HepG2 (cell line): Measurements from ENCODE around the gene TRIM66. TPM values are rescaled to one million over a fixed set of nuclear protein-coding genes. Genes with fewer than 3 reads are reported as not detected.
"Not testable (repeated sequence)": the region's sequence is repeated elsewhere in the genome, so short reads cannot be mapped to it uniquely, and the experiment has no call there.

ENCODE experiments used
- ATAC-seq: fragments of 200-7000 bp; cut with Tn5 transposase; 3 replicates; pipeline ENCODE4 v1.9.1; 2020; ENCODE audit warnings: mild to moderate bottlenecking, moderate library complexity
- BruUV-seq: library from RNA; stranded (reverse); fragments of 400-500 nt; replicated peaks from 2 replicates; lab custom pipeline; 2021; lab: Mats Ljungman, UMichigan
- CTCF ChIA-PET: fragments of 300-600 bp; formaldehyde crosslinking; extraction: SDS; loops from one replicate; lab custom pipeline; 2021; ENCODE audit warnings: low total read pairs, inconsistent platforms, low intra/inter-chr PET ratio; lab: Yijun Ruan, JAX
- POLR2A ChIA-PET: fragments of 350-600 bp; sonication (Branson Sonifier 250); formaldehyde crosslinking; loops from one replicate; lab custom pipeline; 2020; ENCODE audit warnings: antibody characterized with exemption, inconsistent platforms; lab: Yijun Ruan, JAX
- DNase-seq: peaks from one replicate; pipeline ENCODE4 v3.0.0-alpha.2; 2015; ENCODE audit warnings: low spot score
- FAIRE-seq: peaks from 3 replicates; lab custom pipeline; 2011; peaks lifted over from hg19 to GRCh38; lab: Jason Lieb, UNC
- H2AFZ ChIP-seq: one replicate; pipeline ENCODE4 v1.6.1; 2011; ENCODE audit warnings: low read length, inconsistent platforms
- H3K27ac ChIP-seq: fragments of 300-600 bp; 3 replicates; pipeline ENCODE4 v1.8.0; 2011; ENCODE audit warnings: mixed run types, mild to moderate bottlenecking, mixed read lengths, low read length, inconsistent platforms; ENCODE audit not compliant: insufficient read depth; ENCODE audit errors: extremely low read length
- H3K27me3 ChIP-seq, 2 experiments: fragments of 200-600 bp in 1 of 2; 2 replicates in 1 of 2; 3 replicates in 1 of 2; pipeline versions ENCODE4 v1.6.0 to v1.8.0; 2011; ENCODE audit warnings: low read length in 2 of 2, mild to moderate bottlenecking in 2 of 2, moderate library complexity in 2 of 2, inconsistent platforms in 1 of 2; ENCODE audit not compliant: insufficient read depth in 2 of 2, control insufficient read depth in 1 of 2
- H3K36me3 ChIP-seq, 2 experiments: fragments of 200-600 bp in 1 of 2; replicated peaks in 1 of 2; 2 replicates in 1 of 2; 3 replicates in 1 of 2; pipeline versions ENCODE4 v1.5.1 to v1.8.0; 2011; ENCODE audit warnings: low read length in 2 of 2, inconsistent platforms in 1 of 2; ENCODE audit not compliant: insufficient read depth in 2 of 2, control insufficient read depth in 1 of 2
- H3K4me1 ChIP-seq: 2 replicates; pipeline ENCODE4 v1.5.1; 2012; ENCODE audit warnings: low read length, inconsistent platforms; ENCODE audit not compliant: insufficient read depth
- H3K4me2 ChIP-seq: 2 replicates; pipeline ENCODE4 v1.6.0; 2011; ENCODE audit warnings: low read depth, low read length, inconsistent platforms
- H3K4me3 ChIP-seq, 3 experiments: fragments of 200-600 bp in 1 of 3; sonication (generic), shearing (Covaris generic) in 1 of 3; replicated peaks in 1 of 3; 2 replicates each; pipeline ENCODE4 v1.5.1; 2011 to 2016; ENCODE audit warnings: low read length in 3 of 3, inconsistent platforms in 2 of 3, low read depth in 2 of 3, mild to moderate bottlenecking in 2 of 3, control low read depth in 1 of 3, mixed read lengths in 1 of 3; ENCODE audit not compliant: insufficient read depth in 1 of 3
- H3K79me2 ChIP-seq: one replicate; pipeline ENCODE4 v1.6.1; 2011; ENCODE audit warnings: low read length, inconsistent platforms; ENCODE audit not compliant: insufficient read depth
- H3K9ac ChIP-seq: 2 replicates; pipeline ENCODE4 v1.6.0; 2011; ENCODE audit warnings: mild to moderate bottlenecking, low read depth, low read length, inconsistent platforms; ENCODE audit not compliant: insufficient read depth
- H3K9me3 ChIP-seq: 2 replicates; pipeline ENCODE4 v1.5.1; 2012; ENCODE audit warnings: mild to moderate bottlenecking, low read length
- H4K20me1 ChIP-seq: 2 replicates; pipeline ENCODE4 v1.6.0; 2011; ENCODE audit warnings: inconsistent platforms, mild to moderate bottlenecking, low read length, moderate library complexity; ENCODE audit not compliant: insufficient read depth
- FOSL1 ChIP-seq: sonication (generic); formaldehyde crosslinking; IDR thresholded peaks from 2 replicates; pipeline ENCODE4 v1.9.0; 2021; ENCODE audit warnings: missing genetic modification reagents, borderline replicate concordance
- HNF4A ChIP-seq: sonication (generic); formaldehyde crosslinking; IDR thresholded peaks from 2 replicates; pipeline ENCODE4 v1.4.0; 2020; ENCODE audit warnings: missing genetic modification reagents
- KDM2A ChIP-seq: sonication (generic); formaldehyde crosslinking; IDR thresholded peaks from 2 replicates; pipeline ENCODE4 v1.4.0; 2020; ENCODE audit warnings: low read depth, missing genetic modification reagents, borderline replicate concordance
- NFE2 ChIP-seq: sonication (generic); formaldehyde crosslinking; IDR thresholded peaks from 2 replicates; pipeline ENCODE4 v1.4.0; 2020; ENCODE audit warnings: missing genetic modification reagents
- NFKBIZ ChIP-seq: IDR thresholded peaks from 2 replicates; pipeline ENCODE4 v1.6.1; 2018; ENCODE audit warnings: missing genetic modification reagents, missing compliant biosample characterization
- SP1 ChIP-seq, 2 experiments: fragments of 450-650 bp in 1 of 2; sonication (generic) in 1 of 2; formaldehyde crosslinking in 1 of 2; IDR thresholded peaks; 2 replicates each; pipeline versions ENCODE4 v1.4.0 to v1.6.1; 2016 to 2020; ENCODE audit warnings: missing genetic modification reagents in 1 of 2
- XRCC5 ChIP-seq: fragments of 200-400 bp; formaldehyde crosslinking; optimal IDR thresholded peaks from 2 replicates; pipeline ENCODE3; 2017; ENCODE audit warnings: mild to moderate bottlenecking, low read length
- ZFP1 ChIP-seq: IDR thresholded peaks from 2 replicates; pipeline ENCODE4 v1.6.1; 2016
- ZNF350 ChIP-seq: sonication (generic); formaldehyde crosslinking; IDR thresholded peaks from 2 replicates; pipeline ENCODE4 v1.4.0; 2020; ENCODE audit warnings: mild to moderate bottlenecking, low read depth, missing genetic modification reagents, borderline replicate concordance
- WGBS: methylation state at CpG from one replicate; pipeline ENCODE4 v1.1.6; 2017; ENCODE audit warnings: low lambda C conversion rate; 5-methylcytosine and 5-hydroxymethylcytosine counted together
- in situ Hi-C: cut with HindIII; loops from 2 replicates; pipeline ENCODE4 v1.10.0; 2017; ENCODE audit warnings: low pct_unique_long_range_greater_than_20kb; ENCODE audit not compliant: extremely low pct_ligation_motif_present
- intact Hi-C: fragments of 100-400 bp; cut with micrococcal nuclease; formaldehyde crosslinking; loops from one replicate; pipeline ENCODE4 v1.10.0; 2022; ENCODE audit not compliant: unreplicated experiment
- polyA plus RNA-seq, 8 experiments: library from polyadenylated mRNA; depleted of rRNA in 3 of 8; stranded (reverse) in 7 of 8; unstranded in 1 of 8; fragments of >200 nt; fragmentation: Illumina TruSeq in 4 of 8; extraction: Trizol in 4 of 8; gene quantifications; 2 replicates each; pipeline versions ENCODE4 v1.2.1 to v1.2.3, GENCODE V29; 2011 to 2016; ENCODE audit warnings: low read depth in 4 of 8, missing spikeins in 1 of 8, mixed read lengths in 1 of 8; ENCODE audit not compliant: insufficient read depth in 1 of 8
- total RNA-seq, 5 experiments: library from RNA; depleted of rRNA; stranded (reverse); fragments of >200 nt; fragmentation: Illumina TruSeq; extraction: Trizol; gene quantifications; 2 replicates each; pipeline ENCODE4 v1.2.3, GENCODE V29; 2016; ENCODE audit warnings: low read depth in 1 of 5
- TF ChIP-seq, protein P1 (sequence below): sonication (generic); formaldehyde crosslinking; IDR thresholded peaks from 2 replicates; pipeline ENCODE4 v1.4.0; 2020; ENCODE audit warnings: missing genetic modification reagents
- TF ChIP-seq, protein P2 (sequence below): sonication (generic); formaldehyde crosslinking; conservative IDR thresholded peaks from 2 replicates; pipeline ENCODE4 v1.4.0; 2020; ENCODE audit warnings: missing genetic modification reagents

The TRIM66 gene
- total and polyA plus RNA-seq, 2 of the 13 experiments (the other 11 are each of a cell fraction or from before 2014, with no cell fraction given), result 4.9 to 6.1 TPM

DNA sequence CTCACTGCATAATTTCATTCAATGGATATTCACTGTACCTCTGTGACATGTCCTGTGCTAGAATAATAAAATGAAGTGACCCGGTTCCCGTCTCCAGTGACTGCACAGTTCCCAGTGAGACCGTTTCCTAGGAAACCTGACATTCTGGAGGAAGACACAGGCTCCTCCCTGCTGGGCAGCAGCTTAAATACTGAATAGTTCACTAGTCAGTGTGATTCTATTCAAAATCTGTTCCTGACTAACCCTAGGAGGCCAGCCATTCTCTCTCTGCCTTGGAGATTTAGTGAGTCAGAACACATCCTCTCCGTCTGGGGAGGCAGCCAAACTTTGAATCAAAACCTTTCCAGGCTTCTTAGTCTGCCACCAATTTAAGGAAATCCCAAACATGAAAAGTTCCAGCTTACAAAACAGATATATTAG, 11.3 kb downstream of the TRIM66 start:
- DNase-seq, result no peak
- intact Hi-C loops (no loop called here), in situ Hi-C loops (no loop called here)
- no peaks in the 10 kb centered on the region for H3K9me3 ChIP-seq
- no peak overlapping the region for H3K27ac ChIP-seq
- POLR2A ChIA-PET, result no interaction called here
- H3K27me3 ChIP-seq, result no peaks in the 10 kb centered on the region
- no peak overlapping the region for H3K4me3 ChIP-seq
- WGBS, result 100% methylated on average over 4 of the region's 4 CpGs
- no peak for FAIRE-seq
- H3K4me1 ChIP-seq, result no peaks in the 10 kb centered on the region
- ATAC-seq, result no peak
- H3K9ac ChIP-seq, result no peak overlapping the region
- H3K4me2 ChIP-seq, result no peak overlapping the region
- no peak for TF ChIP-seq FOSL1
- TF ChIP-seq KDM2A (CRISPR knock-in tag), result no peak
- TF ChIP-seq XRCC5, result no peak
- no peak for TF ChIP-seq ZFP1 (CRISPR knock-in tag)
- TF ChIP-seq, protein P1, sequence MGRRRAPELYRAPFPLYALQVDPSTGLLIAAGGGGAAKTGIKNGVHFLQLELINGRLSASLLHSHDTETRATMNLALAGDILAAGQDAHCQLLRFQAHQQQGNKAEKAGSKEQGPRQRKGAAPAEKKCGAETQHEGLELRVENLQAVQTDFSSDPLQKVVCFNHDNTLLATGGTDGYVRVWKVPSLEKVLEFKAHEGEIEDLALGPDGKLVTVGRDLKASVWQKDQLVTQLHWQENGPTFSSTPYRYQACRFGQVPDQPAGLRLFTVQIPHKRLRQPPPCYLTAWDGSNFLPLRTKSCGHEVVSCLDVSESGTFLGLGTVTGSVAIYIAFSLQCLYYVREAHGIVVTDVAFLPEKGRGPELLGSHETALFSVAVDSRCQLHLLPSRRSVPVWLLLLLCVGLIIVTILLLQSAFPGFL (CRISPR knock-in tag), result no peak
- TF ChIP-seq HNF4A (CRISPR knock-in tag), result no peak
- TF ChIP-seq SP1 (IDR thresholded peaks at IDR 0.05), result no peak
- TF ChIP-seq SP1 (CRISPR knock-in tag; IDR thresholded peaks at IDR 0.05), result no peak
- TF ChIP-seq NFKBIZ (CRISPR knock-in tag), result no peak
- TF ChIP-seq, protein P2, sequence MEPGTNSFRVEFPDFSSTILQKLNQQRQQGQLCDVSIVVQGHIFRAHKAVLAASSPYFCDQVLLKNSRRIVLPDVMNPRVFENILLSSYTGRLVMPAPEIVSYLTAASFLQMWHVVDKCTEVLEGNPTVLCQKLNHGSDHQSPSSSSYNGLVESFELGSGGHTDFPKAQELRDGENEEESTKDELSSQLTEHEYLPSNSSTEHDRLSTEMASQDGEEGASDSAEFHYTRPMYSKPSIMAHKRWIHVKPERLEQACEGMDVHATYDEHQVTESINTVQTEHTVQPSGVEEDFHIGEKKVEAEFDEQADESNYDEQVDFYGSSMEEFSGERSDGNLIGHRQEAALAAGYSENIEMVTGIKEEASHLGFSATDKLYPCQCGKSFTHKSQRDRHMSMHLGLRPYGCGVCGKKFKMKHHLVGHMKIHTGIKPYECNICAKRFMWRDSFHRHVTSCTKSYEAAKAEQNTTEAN (CRISPR knock-in tag), result no peak
- no peak for TF ChIP-seq ZNF350
- TF ChIP-seq NFE2, result no peak
- CTCF ChIA-PET, result no interaction called here
- no peak overlapping the region for H2AFZ ChIP-seq
- BruUV-seq, result no TSS peak
- no peaks in the 10 kb centered on the region for H4K20me1 ChIP-seq
- H3K36me3 ChIP-seq, result peaks cover 5 to 17% of the 10 kb centered on the region in 2 experiments; a peak in 4 of 5 replicates
- no peaks in the 10 kb centered on the region for H3K79me2 ChIP-seq

DNA sequence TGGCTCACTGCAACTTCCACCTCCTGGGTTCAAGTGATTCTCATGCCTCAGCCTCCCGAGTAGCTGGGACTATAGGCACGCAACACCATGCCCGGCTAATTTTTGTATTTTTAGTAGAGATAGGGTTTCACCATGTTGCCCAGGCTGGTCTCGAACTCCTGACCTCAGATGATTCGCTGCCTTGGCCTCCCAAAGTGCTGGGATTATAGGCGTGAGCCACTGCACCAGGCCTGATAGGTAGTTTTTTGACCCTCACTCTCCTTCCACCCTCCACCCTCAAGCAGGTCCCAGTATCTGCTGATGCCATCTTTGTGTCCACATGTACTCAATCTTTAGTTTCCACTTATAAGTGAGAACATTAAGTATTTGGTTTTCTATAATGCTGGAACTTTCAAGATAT, 12.4 kb downstream of the TRIM66 start:
- H2AFZ ChIP-seq, H3K9ac ChIP-seq, in situ Hi-C loops, FAIRE-seq, H3K27ac ChIP-seq, BruUV-seq, H3K9me3 ChIP-seq, H3K4me3 ChIP-seq, DNase-seq, H3K4me2 ChIP-seq, H3K4me1 ChIP-seq, H3K27me3 ChIP-seq, intact Hi-C loops, ATAC-seq, H4K20me1 ChIP-seq, CTCF ChIA-PET, H3K79me2 ChIP-seq, POLR2A ChIA-PET: not testable (repeated sequence)
- peaks cover 5 to 17% of the 10 kb centered on the region in 2 experiments; a peak in 4 of 5 replicates for H3K36me3 ChIP-seq
- 98% methylated on average over 6 of the region's 6 CpGs for WGBS
